ENCODE measurements around the gene DMBX1.
A peak's percentile ranks its signal among the peaks of the same experiment; 100 is the strongest.

Gene DMBX1

GRCh38 chr1:46506470-46507219 lies 17.0 kb downstream of the DMBX1 start:
- H2AK5ac ChIP-seq (ENCODE audit: low read depth, low read length), result no peak overlapping the region
- H2AFZ ChIP-seq (ENCODE audit: low read length), result no peak overlapping the region
- no peak overlapping the region for H3K4me3 ChIP-seq (ENCODE audit: low read length in 2 of 2)
- no peaks in the 10 kb centered on the region for H3K9me3 ChIP-seq (replicated peaks in 1 of 2; ENCODE audit: control insufficient read depth in 2 of 2, insufficient read depth in 1 of 2, low read depth in 1 of 2, low read length in 2 of 2)
- DNase-seq (ENCODE audit: low spot score), result no peak
- no peak overlapping the region for H2BK15ac ChIP-seq (ENCODE audit: low read length)
- H3K23ac ChIP-seq (ENCODE audit: low read depth, low read length, poor library complexity), result peak overlapping the region; percentile 5
- H2BK12ac ChIP-seq (ENCODE audit: low read length), result peak overlapping the region; percentile 24
- H3K27ac ChIP-seq (replicated peaks; ENCODE audit: low read length), result no peak overlapping the region
- H3K4me1 ChIP-seq (ENCODE audit: control insufficient read depth in 2 of 2, insufficient read depth in 1 of 2, low read depth in 1 of 2, low read length in 2 of 2), result peaks cover 7% of the 10 kb centered on the region in 2 donors
- H3K4ac ChIP-seq (ENCODE audit: low read length), result no peak overlapping the region
- no peaks in the 10 kb centered on the region for H3K79me1 ChIP-seq (ENCODE audit: low read depth, low read length)
- H3K27me3 ChIP-seq (ENCODE audit: control insufficient read depth in 3 of 3, insufficient read depth in 3 of 3, low read depth in 1 of 3, low read length in 3 of 3), result peaks cover 0 to 52% (median 2%) of the 10 kb centered on the region in 3 experiments
- H3K9ac ChIP-seq (ENCODE audit: low read depth, low read length, poor library complexity), result no peak overlapping the region
- H4K8ac ChIP-seq (ENCODE audit: low read depth, low read length), result no peak overlapping the region
- no peak overlapping the region for H3K4me2 ChIP-seq (ENCODE audit: insufficient read depth, low read length, poor library complexity, severe bottlenecking)
- H3K14ac ChIP-seq (ENCODE audit: low read length), result peak overlapping the region; percentile 14
- H3K36me3 ChIP-seq (replicated peaks in 1 of 2; ENCODE audit: control insufficient read depth in 2 of 2, insufficient read depth in 2 of 2, low read length in 2 of 2), result no peaks in the 10 kb centered on the region
- no peak overlapping the region for H2BK120ac ChIP-seq (ENCODE audit: low read depth, low read length)
- 100% methylated on average over 1 of the region's 17 CpGs; no CpG with 5 or more reads in 1 of the 2 donors for WGBS, 2 donors (ENCODE audit: extremely low coverage in 2 of 2, insufficient read length in 2 of 2, insufficient replicate concordance in 1 of 2)
- H4K91ac ChIP-seq (ENCODE audit: low read depth, low read length, poor library complexity), result no peak overlapping the region
- peak overlapping the region; percentile 11 for H3K18ac ChIP-seq (ENCODE audit: low read length)
- no peak overlapping the region for H2BK5ac ChIP-seq (ENCODE audit: low read length)

DNA sequence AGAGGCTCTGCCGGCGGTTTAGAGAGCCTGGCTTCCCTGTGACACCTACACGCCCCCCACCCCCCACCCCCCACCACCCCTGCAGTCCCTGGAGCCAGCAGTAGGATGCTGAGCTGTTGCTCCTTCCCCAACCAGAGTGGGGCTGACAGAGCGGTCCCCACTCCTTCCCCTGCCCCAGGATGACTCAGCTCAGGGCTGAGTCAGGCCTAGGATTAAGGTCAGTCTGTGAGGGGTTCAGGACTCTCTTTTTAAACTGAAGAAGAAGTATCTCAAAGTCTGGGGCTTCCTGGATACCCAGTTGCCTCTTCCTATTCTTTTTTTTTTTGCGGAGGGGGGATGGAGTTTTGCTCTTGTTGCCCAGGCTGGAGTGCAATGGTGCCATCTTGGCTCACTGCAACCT lies 19.1 kb downstream of the DMBX1 start:
- no peak overlapping the region for H3K4me3 ChIP-seq (ENCODE audit: low read length in 2 of 2)
- no peak overlapping the region for H3K23ac ChIP-seq (ENCODE audit: low read depth, low read length, poor library complexity)
- DNase-seq (ENCODE audit: low spot score), result no peak
- H2BK12ac ChIP-seq (ENCODE audit: low read length), result no peak overlapping the region
- H3K27ac ChIP-seq (replicated peaks; ENCODE audit: low read length), result no peak overlapping the region
- no peak overlapping the region for H3K14ac ChIP-seq (ENCODE audit: low read length)
- no peak overlapping the region for H2AK5ac ChIP-seq (ENCODE audit: low read depth, low read length)
- no peak overlapping the region for H2BK120ac ChIP-seq (ENCODE audit: low read depth, low read length)
- peaks cover 0 to 52% (median 5%) of the 10 kb centered on the region in 3 experiments for H3K27me3 ChIP-seq (ENCODE audit: control insufficient read depth in 3 of 3, insufficient read depth in 3 of 3, low read depth in 1 of 3, low read length in 3 of 3)
- WGBS, 2 donors (ENCODE audit: extremely low coverage in 2 of 2, insufficient read length in 2 of 2, insufficient replicate concordance in 1 of 2), result no CpG with 5 or more reads among the region's 5 CpGs
- no peak overlapping the region for H3K4ac ChIP-seq (ENCODE audit: low read length)
- no peak overlapping the region for H3K18ac ChIP-seq (ENCODE audit: low read length)
- H3K4me1 ChIP-seq (ENCODE audit: control insufficient read depth in 2 of 2, insufficient read depth in 1 of 2, low read depth in 1 of 2, low read length in 2 of 2), result peaks cover 7 to 9% of the 10 kb centered on the region in 2 donors
- no peak overlapping the region for H4K8ac ChIP-seq (ENCODE audit: low read depth, low read length)
- no peak overlapping the region for H3K4me2 ChIP-seq (ENCODE audit: insufficient read depth, low read length, poor library complexity, severe bottlenecking)
- H3K9me3 ChIP-seq (replicated peaks in 1 of 2; ENCODE audit: control insufficient read depth in 2 of 2, insufficient read depth in 1 of 2, low read depth in 1 of 2, low read length in 2 of 2), result no peaks in the 10 kb centered on the region
- no peak overlapping the region for H2BK5ac ChIP-seq (ENCODE audit: low read length)
- H3K79me1 ChIP-seq (ENCODE audit: low read depth, low read length), result no peaks in the 10 kb centered on the region
- no peak overlapping the region for H2AFZ ChIP-seq (ENCODE audit: low read length)
- H3K9ac ChIP-seq (ENCODE audit: low read depth, low read length, poor library complexity), result no peak overlapping the region
- H4K91ac ChIP-seq (ENCODE audit: low read depth, low read length, poor library complexity), result no peak overlapping the region
- H3K36me3 ChIP-seq (replicated peaks in 1 of 2; ENCODE audit: control insufficient read depth in 2 of 2, insufficient read depth in 2 of 2, low read length in 2 of 2), result no peaks in the 10 kb centered on the region
- H2BK15ac ChIP-seq (ENCODE audit: low read length), result no peak overlapping the region

DNA sequence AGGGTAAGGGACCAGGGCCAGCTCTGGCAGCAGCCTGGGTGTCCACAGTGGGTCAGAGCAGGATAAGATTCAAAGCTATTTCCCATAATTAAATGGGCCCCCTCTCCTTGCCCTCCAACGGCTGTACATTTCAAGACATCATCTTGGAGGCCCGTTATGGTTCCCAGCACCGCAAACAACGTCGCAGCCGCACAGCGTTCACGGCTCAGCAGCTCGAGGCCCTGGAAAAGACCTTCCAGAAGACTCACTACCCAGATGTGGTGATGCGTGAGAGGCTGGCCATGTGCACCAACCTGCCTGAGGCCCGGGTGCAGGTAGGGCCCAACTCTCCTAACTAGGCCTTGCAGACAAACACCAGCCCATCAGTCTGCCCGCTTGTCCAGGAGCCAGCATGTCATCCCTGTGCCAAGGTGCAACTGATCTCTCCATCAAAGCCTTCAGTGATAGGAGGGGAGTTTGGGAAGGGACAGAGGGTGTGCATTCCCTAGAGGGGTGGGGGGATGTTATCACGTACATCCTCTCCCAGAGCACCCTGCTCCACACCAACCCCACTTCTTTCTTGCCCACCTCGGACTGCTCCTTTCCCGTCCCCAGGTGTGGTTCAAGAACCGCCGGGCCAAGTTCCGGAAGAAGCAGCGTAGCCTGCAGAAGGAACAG lies 20.8 kb downstream of the DMBX1 start:
- Histone ChIP-seq H3K14ac (ENCODE audit: low read length) (peak overlapping the region; percentile 25), H4K91ac (ENCODE audit: low read depth, low read length, poor library complexity) (no peak overlapping the region), H3K18ac (ENCODE audit: low read length) (peak overlapping the region; percentile 53), H3K79me1 (ENCODE audit: low read depth, low read length) (no peaks in the 10 kb centered on the region), H2BK5ac (ENCODE audit: low read length) (peak overlapping the region; percentile 11), H3K27me3 (ENCODE audit: control insufficient read depth in 3 of 3, insufficient read depth in 3 of 3, low read depth in 1 of 3, low read length in 3 of 3) (peaks cover 0 to 68% (median 6%) of the 10 kb centered on the region in 3 experiments), H3K23ac (ENCODE audit: low read depth, low read length, poor library complexity) (no peak overlapping the region), H4K8ac (ENCODE audit: low read depth, low read length) (no peak overlapping the region), H3K9ac (ENCODE audit: low read depth, low read length, poor library complexity) (no peak overlapping the region), H3K4me1 (ENCODE audit: control insufficient read depth in 2 of 2, insufficient read depth in 1 of 2, low read depth in 1 of 2, low read length in 2 of 2) (peaks cover 7 to 9% of the 10 kb centered on the region in 2 donors), H2BK12ac (ENCODE audit: low read length) (peak overlapping the region; percentile 1), H2AK5ac (ENCODE audit: low read depth, low read length) (no peak overlapping the region), H3K4me2 (ENCODE audit: insufficient read depth, low read length, poor library complexity, severe bottlenecking) (no peak overlapping the region), H3K9me3 (replicated peaks in 1 of 2; ENCODE audit: control insufficient read depth in 2 of 2, insufficient read depth in 1 of 2, low read depth in 1 of 2, low read length in 2 of 2) (no peaks in the 10 kb centered on the region), H2BK120ac (ENCODE audit: low read depth, low read length) (no peak overlapping the region), H3K4me3 (ENCODE audit: low read length in 2 of 2) (no peak overlapping the region), H3K27ac (replicated peaks; ENCODE audit: low read length) (no peak overlapping the region), H3K36me3 (replicated peaks in 1 of 2; ENCODE audit: control insufficient read depth in 2 of 2, insufficient read depth in 2 of 2, low read length in 2 of 2) (no peaks in the 10 kb centered on the region), H2BK15ac (ENCODE audit: low read length) (no peak overlapping the region), H2AFZ (ENCODE audit: low read length) (no peak overlapping the region), H3K4ac (ENCODE audit: low read length) (no peak overlapping the region)
- no CpG with 5 or more reads among the region's 19 CpGs for WGBS, 2 donors (ENCODE audit: extremely low coverage in 2 of 2, insufficient read length in 2 of 2, insufficient replicate concordance in 1 of 2)
- no peak for DNase-seq (ENCODE audit: low spot score)

- Histone ChIP-seq H3K27me3 (ENCODE audit: control insufficient read depth in 3 of 3, insufficient read depth in 3 of 3, low read depth in 1 of 3, low read length in 3 of 3) (peaks cover 0 to 73% (median 6%) of the 10 kb centered on the region in 3 experiments), H2AFZ (ENCODE audit: low read length) (no peak overlapping the region)
- no CpG with 5 or more reads among the region's 8 CpGs for WGBS, 2 donors (ENCODE audit: extremely low coverage in 2 of 2, insufficient read length in 2 of 2, insufficient replicate concordance in 1 of 2)
These were observed 21.3 kb downstream of the DMBX1 start for GRCh38 chr1:46510998-46511365.

More at GRCh38 chr1:46510998-46511365, 21.3 kb downstream of the DMBX1 start:
- Histone ChIP-seq H3K4me1 (ENCODE audit: control insufficient read depth in 2 of 2, insufficient read depth in 1 of 2, low read depth in 1 of 2, low read length in 2 of 2) (peaks cover 7 to 9% of the 10 kb centered on the region in 2 donors), H3K9me3 (replicated peaks in 1 of 2; ENCODE audit: control insufficient read depth in 2 of 2, insufficient read depth in 1 of 2, low read depth in 1 of 2, low read length in 2 of 2) (no peaks in the 10 kb centered on the region), H3K23ac (ENCODE audit: low read depth, low read length, poor library complexity) (no peak overlapping the region), H2BK15ac (ENCODE audit: low read length) (peak overlapping the region; percentile 52), H3K4ac (ENCODE audit: low read length) (no peak overlapping the region), H2BK5ac (ENCODE audit: low read length) (no peak overlapping the region), H3K79me1 (ENCODE audit: low read depth, low read length) (no peaks in the 10 kb centered on the region), H4K91ac (ENCODE audit: low read depth, low read length, poor library complexity) (no peak overlapping the region), H3K36me3 (replicated peaks in 1 of 2; ENCODE audit: control insufficient read depth in 2 of 2, insufficient read depth in 2 of 2, low read length in 2 of 2) (no peaks in the 10 kb centered on the region), H3K4me2 (ENCODE audit: insufficient read depth, low read length, poor library complexity, severe bottlenecking) (no peak overlapping the region), H3K4me3 (ENCODE audit: low read length in 2 of 2) (no peak overlapping the region), H3K9ac (ENCODE audit: low read depth, low read length, poor library complexity) (no peak overlapping the region), H4K8ac (ENCODE audit: low read depth, low read length) (peak overlapping the region; percentile 70), H3K14ac (ENCODE audit: low read length) (no peak overlapping the region), H3K18ac (ENCODE audit: low read length) (peak overlapping the region; percentile 25), H2BK120ac (ENCODE audit: low read depth, low read length) (no peak overlapping the region), H2BK12ac (ENCODE audit: low read length) (peak overlapping the region; percentile 68), H3K27ac (replicated peaks; ENCODE audit: low read length) (no peak overlapping the region), H2AK5ac (ENCODE audit: low read depth, low read length) (peak overlapping the region; percentile 75)
- no peak for DNase-seq (ENCODE audit: low spot score)
